Ishikawa (cell line): ENCODE measurements around the gene TSPAN14.

ENCODE experiments used
- CEBPB ChIP-seq: IDR thresholded peaks from 2 replicates; pipeline ENCODE4 v1.6.1; 2012
- CREB1 ChIP-seq: IDR thresholded peaks from 2 replicates; pipeline ENCODE4 v1.6.1; 2012; ENCODE audit warnings: low read depth
- EGR1 ChIP-seq: IDR thresholded peaks from 2 replicates; pipeline ENCODE4 v1.6.1; 2012
- EP300 ChIP-seq: IDR thresholded peaks from 2 replicates; pipeline ENCODE4 v1.6.1; 2012; ENCODE audit warnings: borderline replicate concordance
- FOXM1 ChIP-seq: IDR thresholded peaks from 2 replicates; pipeline ENCODE4 v1.6.1; 2012; ENCODE audit warnings: low read depth, borderline replicate concordance
- NFIC ChIP-seq: IDR thresholded peaks from 2 replicates; pipeline ENCODE4 v1.6.1; 2012
- RAD21 ChIP-seq: IDR thresholded peaks from 2 replicates; pipeline ENCODE4 v1.6.1; 2012; ENCODE audit warnings: low read depth
- TAF1 ChIP-seq: IDR thresholded peaks from 2 replicates; pipeline ENCODE4 v1.6.1; 2012; ENCODE audit warnings: low read depth, mild to moderate bottlenecking
- TCF12 ChIP-seq: IDR thresholded peaks from 2 replicates; pipeline ENCODE4 v1.6.1; 2012; ENCODE audit warnings: low read depth
- TEAD4 ChIP-seq: IDR thresholded peaks from 2 replicates; pipeline ENCODE4 v1.6.1; 2012
- YY1 ChIP-seq: IDR thresholded peaks from 2 replicates; pipeline ENCODE4 v1.6.1; 2012; ENCODE audit warnings: low read depth
- ZBTB7A ChIP-seq: IDR thresholded peaks from 2 replicates; pipeline ENCODE4 v1.6.1; 2012; ENCODE audit warnings: low read depth
- TF ChIP-seq, protein P1 (sequence below): IDR thresholded peaks from 2 replicates; pipeline ENCODE4 v1.6.1; 2012
- TF ChIP-seq, protein P2 (sequence below): IDR thresholded peaks from 2 replicates; pipeline ENCODE4 v1.6.1; 2012
- TF ChIP-seq, protein P3 (sequence below): IDR thresholded peaks from 2 replicates; pipeline ENCODE4 v1.6.1; 2012; ENCODE audit warnings: low read depth, mild to moderate bottlenecking

Gene TSPAN14

DNA sequence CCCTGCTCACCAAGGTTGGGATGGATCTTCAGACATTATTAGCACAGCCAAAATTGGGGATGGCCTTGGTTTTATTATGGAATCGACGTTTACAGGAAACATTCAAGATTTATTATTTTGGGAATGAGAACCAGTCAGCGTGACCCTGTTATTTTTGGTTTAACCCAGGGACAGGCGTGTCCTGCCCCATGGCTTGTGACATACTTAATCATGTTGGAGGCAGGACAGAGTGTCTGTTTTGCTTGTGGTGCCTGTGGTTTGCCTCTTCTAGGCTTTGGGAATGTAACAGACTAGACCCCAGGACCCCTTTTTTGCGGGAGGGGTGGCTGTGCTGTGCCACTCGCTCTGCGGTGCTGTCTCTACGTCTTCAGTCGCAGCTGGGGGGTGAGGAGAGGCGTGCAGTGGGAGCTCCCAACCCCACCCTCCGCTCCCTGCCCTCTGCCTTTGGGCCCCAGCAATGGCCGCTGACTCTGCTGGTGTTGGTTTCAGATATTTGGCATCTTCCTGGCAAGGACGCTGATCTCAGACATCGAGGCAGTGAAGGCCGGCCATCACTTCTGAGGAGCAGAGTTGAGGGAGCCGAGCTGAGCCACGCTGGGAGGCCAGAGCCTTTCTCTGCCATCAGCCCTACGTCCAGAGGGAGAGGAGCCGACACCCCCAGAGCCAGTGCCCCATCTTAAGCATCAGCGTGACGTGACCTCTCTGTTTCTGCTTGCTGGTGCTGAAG, 63.5 kb downstream of the TSPAN14 start:
- TF ChIP-seq RAD21 (no peak), EP300 (no peak), TAF1 (no peak), TEAD4 (no peak), FOXM1 (no peak), YY1 (no peak), EGR1 (no peak), TCF12 (no peak), CREB1 (no peak), NFIC (no peak), ZBTB7A (no peak), CEBPB (no peak)
- TF ChIP-seq, protein P1, sequence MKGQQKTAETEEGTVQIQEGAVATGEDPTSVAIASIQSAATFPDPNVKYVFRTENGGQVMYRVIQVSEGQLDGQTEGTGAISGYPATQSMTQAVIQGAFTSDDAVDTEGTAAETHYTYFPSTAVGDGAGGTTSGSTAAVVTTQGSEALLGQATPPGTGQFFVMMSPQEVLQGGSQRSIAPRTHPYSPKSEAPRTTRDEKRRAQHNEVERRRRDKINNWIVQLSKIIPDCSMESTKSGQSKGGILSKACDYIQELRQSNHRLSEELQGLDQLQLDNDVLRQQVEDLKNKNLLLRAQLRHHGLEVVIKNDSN = no peak
- TF ChIP-seq, protein P2, sequence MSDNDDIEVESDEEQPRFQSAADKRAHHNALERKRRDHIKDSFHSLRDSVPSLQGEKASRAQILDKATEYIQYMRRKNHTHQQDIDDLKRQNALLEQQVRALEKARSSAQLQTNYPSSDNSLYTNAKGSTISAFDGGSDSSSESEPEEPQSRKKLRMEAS = no peak
- TF ChIP-seq, protein P3, sequence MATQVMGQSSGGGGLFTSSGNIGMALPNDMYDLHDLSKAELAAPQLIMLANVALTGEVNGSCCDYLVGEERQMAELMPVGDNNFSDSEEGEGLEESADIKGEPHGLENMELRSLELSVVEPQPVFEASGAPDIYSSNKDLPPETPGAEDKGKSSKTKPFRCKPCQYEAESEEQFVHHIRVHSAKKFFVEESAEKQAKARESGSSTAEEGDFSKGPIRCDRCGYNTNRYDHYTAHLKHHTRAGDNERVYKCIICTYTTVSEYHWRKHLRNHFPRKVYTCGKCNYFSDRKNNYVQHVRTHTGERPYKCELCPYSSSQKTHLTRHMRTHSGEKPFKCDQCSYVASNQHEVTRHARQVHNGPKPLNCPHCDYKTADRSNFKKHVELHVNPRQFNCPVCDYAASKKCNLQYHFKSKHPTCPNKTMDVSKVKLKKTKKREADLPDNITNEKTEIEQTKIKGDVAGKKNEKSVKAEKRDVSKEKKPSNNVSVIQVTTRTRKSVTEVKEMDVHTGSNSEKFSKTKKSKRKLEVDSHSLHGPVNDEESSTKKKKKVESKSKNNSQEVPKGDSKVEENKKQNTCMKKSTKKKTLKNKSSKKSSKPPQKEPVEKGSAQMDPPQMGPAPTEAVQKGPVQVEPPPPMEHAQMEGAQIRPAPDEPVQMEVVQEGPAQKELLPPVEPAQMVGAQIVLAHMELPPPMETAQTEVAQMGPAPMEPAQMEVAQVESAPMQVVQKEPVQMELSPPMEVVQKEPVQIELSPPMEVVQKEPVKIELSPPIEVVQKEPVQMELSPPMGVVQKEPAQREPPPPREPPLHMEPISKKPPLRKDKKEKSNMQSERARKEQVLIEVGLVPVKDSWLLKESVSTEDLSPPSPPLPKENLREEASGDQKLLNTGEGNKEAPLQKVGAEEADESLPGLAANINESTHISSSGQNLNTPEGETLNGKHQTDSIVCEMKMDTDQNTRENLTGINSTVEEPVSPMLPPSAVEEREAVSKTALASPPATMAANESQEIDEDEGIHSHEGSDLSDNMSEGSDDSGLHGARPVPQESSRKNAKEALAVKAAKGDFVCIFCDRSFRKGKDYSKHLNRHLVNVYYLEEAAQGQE = no peak

DNA sequence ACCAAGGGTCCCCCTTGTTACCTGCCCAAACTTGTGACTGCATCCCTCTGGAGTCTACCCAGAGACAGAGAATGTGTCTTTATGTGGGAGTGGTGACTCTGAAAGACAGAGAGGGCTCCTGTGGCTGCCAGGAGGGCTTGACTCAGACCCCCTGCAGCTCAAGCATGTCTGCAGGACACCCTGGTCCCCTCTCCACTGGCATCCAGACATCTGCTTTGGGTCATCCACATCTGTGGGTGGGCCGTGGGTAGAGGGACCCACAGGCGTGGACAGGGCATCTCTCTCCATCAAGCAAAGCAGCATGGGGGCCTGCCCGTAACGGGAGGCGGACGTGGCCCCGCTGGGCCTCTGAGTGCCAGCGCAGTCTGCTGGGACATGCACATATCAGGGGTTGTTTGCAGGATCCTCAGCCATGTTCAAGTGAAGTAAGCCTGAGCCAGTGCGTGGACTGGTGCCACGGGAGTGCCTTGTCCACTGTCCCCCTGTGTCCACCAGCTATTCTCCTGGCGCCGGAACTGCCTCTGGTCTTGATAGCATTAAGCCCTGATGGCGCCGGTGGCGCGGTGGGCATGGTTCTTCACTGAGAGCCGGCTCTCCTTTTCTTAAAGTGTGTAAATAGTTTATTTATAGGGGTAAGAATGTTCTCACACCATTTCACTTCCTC, 64.2 kb downstream of the TSPAN14 start:
- TF ChIP-seq RAD21 (no peak), CREB1 (no peak), CEBPB (no peak), EP300 (no peak), TCF12 (no peak), TAF1 (no peak), TEAD4 (no peak), NFIC (no peak)
- TF ChIP-seq, protein P1 = no peak
- TF ChIP-seq, protein P3 = no peak
- TF ChIP-seq, protein P2 = no peak

DNA sequence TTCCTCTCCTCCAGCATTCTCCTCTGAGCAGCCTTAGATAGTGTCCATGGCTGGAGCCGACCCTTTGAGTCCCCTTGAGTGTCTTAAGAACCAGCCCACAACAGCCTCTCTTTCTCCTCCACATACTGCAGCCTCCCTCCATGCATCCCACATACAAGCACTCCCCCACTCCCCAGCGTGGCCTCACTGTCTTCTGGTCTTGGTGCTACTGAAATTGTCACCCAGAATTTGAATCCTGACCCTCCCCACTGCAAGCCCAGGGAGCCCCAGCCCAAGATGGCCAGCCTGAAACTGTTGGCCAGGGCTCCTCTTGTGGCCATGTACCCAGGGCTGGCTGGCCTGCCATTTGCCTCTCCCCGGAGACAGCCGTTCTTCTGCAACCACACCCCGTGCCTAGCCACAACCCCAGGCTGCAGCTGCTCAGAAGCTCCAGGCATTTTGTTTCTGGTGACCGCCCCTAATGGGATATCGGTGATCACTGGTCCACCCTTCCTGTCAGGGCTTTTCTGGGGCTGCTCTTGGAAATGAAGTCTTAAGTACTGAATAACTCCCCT, 64.8 kb downstream of the TSPAN14 start:
- TF ChIP-seq EP300 (no peak), RAD21 (no peak), CREB1 (no peak), TEAD4 (no peak), YY1 (no peak), FOXM1 (no peak), NFIC (no peak), CEBPB (no peak), TAF1 (no peak), ZBTB7A (no peak), TCF12 (no peak)
- TF ChIP-seq, protein P2 = no peak
- TF ChIP-seq, protein P1 = no peak

DNA sequence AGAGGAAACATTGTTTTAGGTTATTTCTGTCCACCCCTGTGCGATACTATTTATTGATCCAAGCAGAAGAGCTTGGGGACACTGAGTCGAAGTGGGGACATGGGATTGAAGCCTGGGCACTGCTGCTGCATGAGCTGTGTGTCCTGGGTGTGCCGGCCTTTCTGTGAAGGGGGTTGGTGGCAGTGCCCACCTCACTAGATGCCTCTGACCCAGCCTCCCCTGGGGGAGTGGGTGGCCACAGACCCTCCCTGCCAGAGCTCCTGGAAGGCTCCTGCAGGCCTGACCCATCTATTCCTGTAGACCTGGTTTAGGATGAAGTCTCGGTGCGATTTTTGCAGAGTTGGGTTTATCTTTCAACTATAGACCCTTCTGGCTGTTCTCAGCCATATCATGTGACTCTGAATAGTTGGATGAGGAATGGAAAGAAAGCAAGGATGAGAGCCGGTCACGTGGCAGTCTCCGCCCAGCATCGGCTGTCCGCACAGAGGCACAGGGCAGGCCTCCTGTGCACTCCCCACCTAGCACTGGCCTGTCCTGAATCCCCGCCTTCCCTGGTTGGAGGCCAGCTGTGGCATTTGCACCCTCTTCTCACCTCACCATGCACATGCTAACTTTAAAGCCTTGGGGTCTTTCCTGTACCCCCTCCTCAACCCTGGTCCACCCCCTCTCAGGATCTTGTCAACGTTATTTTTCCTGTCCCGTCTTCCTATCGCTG, 66.0 kb downstream of the TSPAN14 start:
- TF ChIP-seq CREB1 = no peak
- no peak for TF ChIP-seq RAD21
- no peak for TF ChIP-seq EP300
- TF ChIP-seq, protein P2 = no peak
- no peak for TF ChIP-seq CEBPB
- TF ChIP-seq NFIC = no peak
- no peak for TF ChIP-seq ZBTB7A
- TF ChIP-seq TEAD4 = no peak
- TF ChIP-seq EGR1 = no peak
- TF ChIP-seq, protein P3 = no peak
- TF ChIP-seq TCF12 = no peak
- TF ChIP-seq YY1 = no peak
- TF ChIP-seq, protein P1 = no peak
- no peak for TF ChIP-seq FOXM1
- TF ChIP-seq TAF1 = no peak
